ENCODE data around the gene HMGXB4. TPM values are rescaled to one million over a fixed set of nuclear protein-coding genes. Genes with fewer than 3 reads are reported as not detected.
A peak's percentile ranks its signal among the peaks of the same experiment; 100 is the strongest.

The HMGXB4 gene
- total and polyA plus RNA-seq, 12 donors: 3.6 to 13.0 (median 9.1) TPM

DNA sequence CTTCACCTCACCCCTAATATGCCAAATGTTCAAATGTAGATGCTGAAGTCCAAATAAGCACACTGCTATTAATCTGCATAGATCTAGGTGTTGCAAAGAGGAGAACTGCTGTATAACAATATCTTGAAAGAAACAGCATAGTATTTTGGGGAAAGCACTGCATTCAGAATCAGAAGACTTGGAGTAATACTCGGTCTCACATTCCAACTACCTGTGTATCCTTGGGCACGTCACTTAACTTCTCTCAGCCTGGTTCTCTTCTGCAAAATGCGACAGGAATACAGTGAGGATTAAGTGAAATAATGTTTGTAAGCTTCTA is 332 bp upstream of the HMGXB4 start:
- ATAC-seq: peak in 4 of 8 donors; percentile 3 to 39 (median 14)
- Histone ChIP-seq H3K27ac (peak overlapping the region; percentile 84 to 99 (median 96)), H3K36me3 (peaks cover 0 to 5% (median 0%) of the 10 kb centered on the region in 9 donors), H3K4me3 (peak overlapping the region; percentile 59 to 95 (median 88)), H3K9me3 (no peaks in the 10 kb centered on the region), H3K27me3 (no peaks in the 10 kb centered on the region), H3K4me1 (peaks cover 0 to 24% (median 17%) of the 10 kb centered on the region in 9 donors)
- intact Hi-C loops (cut with DNase I): no loop called here
- TF ChIP-seq, protein P1, sequence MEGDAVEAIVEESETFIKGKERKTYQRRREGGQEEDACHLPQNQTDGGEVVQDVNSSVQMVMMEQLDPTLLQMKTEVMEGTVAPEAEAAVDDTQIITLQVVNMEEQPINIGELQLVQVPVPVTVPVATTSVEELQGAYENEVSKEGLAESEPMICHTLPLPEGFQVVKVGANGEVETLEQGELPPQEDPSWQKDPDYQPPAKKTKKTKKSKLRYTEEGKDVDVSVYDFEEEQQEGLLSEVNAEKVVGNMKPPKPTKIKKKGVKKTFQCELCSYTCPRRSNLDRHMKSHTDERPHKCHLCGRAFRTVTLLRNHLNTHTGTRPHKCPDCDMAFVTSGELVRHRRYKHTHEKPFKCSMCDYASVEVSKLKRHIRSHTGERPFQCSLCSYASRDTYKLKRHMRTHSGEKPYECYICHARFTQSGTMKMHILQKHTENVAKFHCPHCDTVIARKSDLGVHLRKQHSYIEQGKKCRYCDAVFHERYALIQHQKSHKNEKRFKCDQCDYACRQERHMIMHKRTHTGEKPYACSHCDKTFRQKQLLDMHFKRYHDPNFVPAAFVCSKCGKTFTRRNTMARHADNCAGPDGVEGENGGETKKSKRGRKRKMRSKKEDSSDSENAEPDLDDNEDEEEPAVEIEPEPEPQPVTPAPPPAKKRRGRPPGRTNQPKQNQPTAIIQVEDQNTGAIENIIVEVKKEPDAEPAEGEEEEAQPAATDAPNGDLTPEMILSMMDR (IDR thresholded peaks at IDR 0.05): no peak
- 2 to 5% methylated on average over 3 of the region's 3 CpGs for WGBS, 2 donors
- DNase-seq: no peak

DNA sequence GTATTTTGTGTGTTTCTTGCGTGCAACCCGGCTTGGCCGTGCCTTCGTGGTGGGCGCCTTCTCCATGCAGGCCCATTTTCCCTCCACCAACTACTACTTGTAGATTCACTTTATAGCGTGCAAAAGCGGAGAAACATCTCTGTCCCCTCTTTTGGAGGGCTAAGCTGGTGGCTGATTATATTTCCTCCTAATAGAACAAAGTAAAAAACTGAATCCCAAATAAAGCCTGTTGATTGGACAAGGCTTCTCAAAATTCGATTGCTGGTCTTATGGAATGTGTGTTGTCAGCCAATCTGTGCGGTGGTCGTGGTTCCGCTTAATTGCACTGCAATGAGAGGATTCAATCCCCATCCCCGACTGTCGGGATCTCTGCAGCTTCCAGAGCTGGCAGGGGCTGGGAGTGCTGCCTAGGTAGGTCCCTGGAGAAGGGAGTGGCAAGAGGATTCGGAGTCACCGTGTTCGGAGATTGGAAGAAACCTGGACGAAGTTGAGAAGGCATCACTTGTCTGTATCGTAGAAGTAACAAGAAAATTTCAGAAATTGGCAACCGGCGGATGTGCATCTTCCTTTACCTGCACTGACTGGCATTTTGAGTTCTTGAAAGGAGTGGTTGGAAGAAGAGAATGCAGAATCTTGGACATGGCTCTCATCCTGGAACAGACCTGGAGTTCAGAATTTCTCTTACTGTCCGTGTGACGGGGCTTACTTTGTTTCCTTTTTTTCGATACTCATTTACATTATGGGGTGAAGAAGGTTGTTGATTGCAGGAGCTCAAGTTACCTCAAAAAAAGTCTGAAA is 1.1 kb downstream of the HMGXB4 start:
- H3K4me1 ChIP-seq: peaks cover 0 to 24% (median 17%) of the 10 kb centered on the region in 9 donors
- 28 to 32% methylated on average over 23 of the region's 23 CpGs for WGBS, 2 donors
- H3K27me3 ChIP-seq: no peaks in the 10 kb centered on the region
- intact Hi-C loops (cut with DNase I): no loop called here
- no peak for ATAC-seq
- no peak for DNase-seq
- peak overlapping the region; percentile 59 to 95 (median 88) for H3K4me3 ChIP-seq
- peak overlapping the region in 9 of 10 donors; percentile 88 to 99 (median 96) for H3K27ac ChIP-seq
- TF ChIP-seq, protein P1 (IDR thresholded peaks at IDR 0.05): no peak
- H3K9me3 ChIP-seq: no peaks in the 10 kb centered on the region
- peaks cover 0 to 20% (median 9%) of the 10 kb centered on the region in 9 donors for H3K36me3 ChIP-seq

DNA sequence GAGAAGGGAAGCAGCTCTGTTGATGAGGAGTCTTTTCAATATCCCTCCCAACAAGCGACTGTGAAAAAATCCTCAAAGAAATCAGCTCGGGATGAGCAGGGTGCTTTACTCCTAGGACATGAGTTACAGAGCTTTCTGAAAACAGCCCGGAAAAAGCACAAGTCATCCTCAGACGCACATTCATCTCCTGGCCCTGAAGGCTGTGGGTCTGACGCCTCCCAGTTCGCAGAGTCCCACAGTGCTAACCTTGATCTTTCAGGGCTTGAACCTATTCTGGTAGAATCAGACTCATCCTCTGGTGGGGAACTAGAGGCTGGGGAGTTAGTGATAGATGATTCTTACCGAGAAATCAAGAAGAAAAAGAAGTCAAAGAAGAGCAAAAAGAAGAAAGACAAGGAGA is 7.7 kb downstream of the HMGXB4 start:
- DNase-seq (no peak), ATAC-seq (no peak)
- TF ChIP-seq, protein P1 (IDR thresholded peaks at IDR 0.05): no peak
- Histone ChIP-seq H3K27me3 (no peaks in the 10 kb centered on the region), H3K36me3 (peaks cover 0 to 83% (median 54%) of the 10 kb centered on the region in 9 donors), H3K27ac (no peak overlapping the region), H3K4me1 (peaks cover 0 to 4% (median 0%) of the 10 kb centered on the region in 9 donors), H3K9me3 (no peaks in the 10 kb centered on the region), H3K4me3 (no peak overlapping the region)
- intact Hi-C loops (cut with DNase I): no loop called here
- WGBS, 2 donors: 90 to 97% methylated on average over 7 of the region's 7 CpGs

DNA sequence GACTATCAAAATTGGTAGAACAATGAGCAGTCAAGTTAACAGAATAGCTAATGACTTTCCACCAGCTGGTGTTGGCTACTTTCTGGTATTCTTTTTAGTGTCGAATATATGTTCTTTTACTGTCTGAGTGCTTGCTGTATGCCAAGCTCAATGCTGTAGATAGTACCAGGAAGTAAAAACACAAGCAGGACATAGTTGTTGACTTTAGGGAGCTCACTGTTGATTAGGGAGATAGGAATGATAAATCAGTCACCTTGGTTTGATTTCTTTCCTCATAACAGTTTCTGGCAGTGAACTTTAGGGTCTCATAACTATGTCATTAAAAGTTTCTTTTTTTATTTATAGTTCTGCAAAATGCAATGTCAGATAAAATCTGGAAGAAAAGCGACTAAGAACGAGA is 9.0 kb downstream of the HMGXB4 start:
- TF ChIP-seq, protein P1 (IDR thresholded peaks at IDR 0.05): no peak
- no peak overlapping the region for H3K4me3 ChIP-seq
- peaks cover 0 to 95% (median 56%) of the 10 kb centered on the region in 9 donors for H3K36me3 ChIP-seq
- no peak overlapping the region for H3K27ac ChIP-seq
- DNase-seq (no peak), ATAC-seq (no peak)
- intact Hi-C loops (cut with DNase I): no loop called here
- H3K4me1 ChIP-seq: peaks cover 0 to 4% (median 0%) of the 10 kb centered on the region in 9 donors
- no peaks in the 10 kb centered on the region for H3K9me3 ChIP-seq
- 86 to 91% methylated on average over 3 of the region's 3 CpGs for WGBS, 2 donors
- no peaks in the 10 kb centered on the region for H3K27me3 ChIP-seq

All from heart right ventricle (tissue), 16 donors.